Peyer's patch (tissue), 4 donors: ENCODE results near the gene COMMD1. TPM values are rescaled to one million over a fixed set of nuclear protein-coding genes. Genes with fewer than 3 reads are reported as not detected.

Experiments
- DNase-seq, 3 donors: peaks; one replicate each; pipeline ENCODE4 v3.0.0-alpha.2; 2017 to 2019
- H3K27ac ChIP-seq, 4 donors: fragments of 200-600 bp; sonication (generic); one replicate each; pipeline ENCODE4 v1.5.1; 2016 to 2019
- H3K27me3 ChIP-seq, 2 donors: fragments of 200-600 bp; sonication (generic); one replicate each; pipeline ENCODE4 v1.5.1; 2019
- H3K36me3 ChIP-seq, 3 donors: fragments of 200-600 bp; sonication (generic); one replicate each; pipeline ENCODE4 v1.5.1; 2016 to 2019
- H3K4me1 ChIP-seq, 4 donors: fragments of 200-600 bp; sonication (generic); one replicate each; pipeline ENCODE4 v1.5.1; 2016 to 2019
- H3K4me3 ChIP-seq, 4 donors: fragments of 200-600 bp; sonication (generic); 1 replicate in 3 of 4; 2 replicates in 1 of 4; pipeline ENCODE4 v1.5.1; 2016 to 2019; ENCODE audit warnings: mild to moderate bottlenecking in 1 of 4
- H3K9me3 ChIP-seq, 4 donors: fragments of 200-600 bp; sonication (generic); one replicate each; pipeline ENCODE4 v1.5.1; 2016 to 2019; ENCODE audit warnings: mild to moderate bottlenecking in 1 of 4
- CTCF ChIP-seq, 6 experiments: fragments of 450-650 bp in 4 of 6; fragments of 200-600 bp in 2 of 6; sonication (generic) in 1 of 6; IDR thresholded peaks; one replicate each; pipeline ENCODE4 v1.5.1; 2017 to 2019; ENCODE audit warnings: antibody characterized with exemption in 6 of 6, mild to moderate bottlenecking in 3 of 6, moderate library complexity in 1 of 6
- POLR2A ChIP-seq, 2 donors: fragments of 450-650 bp; IDR thresholded peaks; one replicate each; pipeline ENCODE4 v1.5.1; 2017; ENCODE audit warnings: antibody characterized with exemption in 2 of 2, mild to moderate bottlenecking in 2 of 2, moderate library complexity in 2 of 2
- total RNA-seq, 4 donors: library from RNA; depleted of rRNA; stranded (reverse); fragments of >200 nt; gene quantifications; one replicate each; pipeline ENCODE4 v1.1.0, GENCODE V29; 2016

Gene COMMD1
- total RNA-seq, 4 donors from 2014 or later: 32.9 to 52.8 (median 35.2) TPM

DNA sequence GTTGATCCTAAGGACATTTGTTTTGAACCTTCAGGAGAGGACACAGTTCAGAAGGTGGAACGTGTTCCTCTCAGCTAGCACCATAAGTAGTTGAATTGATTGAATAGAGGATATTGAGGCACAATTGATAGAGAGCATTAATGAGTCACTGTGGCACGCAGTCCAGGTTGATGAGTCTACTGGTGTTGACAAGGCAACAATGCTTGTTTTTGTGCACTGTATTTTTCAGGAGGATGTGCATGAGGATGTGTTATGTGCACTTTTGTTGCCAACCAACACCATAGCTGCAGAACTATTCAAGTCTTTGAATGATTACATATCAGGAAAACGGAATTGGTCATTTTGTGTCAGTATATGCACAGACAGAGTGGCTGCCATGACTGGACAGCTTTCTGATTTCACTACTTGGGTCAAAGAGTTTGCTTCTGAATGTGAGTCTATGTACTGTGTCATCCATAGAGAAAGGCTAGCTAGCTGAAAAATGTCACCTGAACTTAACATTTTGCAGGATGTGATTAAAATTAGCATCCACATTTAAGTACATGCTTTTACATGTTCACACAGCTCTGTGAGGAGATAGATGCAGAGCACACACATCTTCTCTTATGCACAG, 150.4 kb downstream of the COMMD1 start:
- no peak for TF ChIP-seq CTCF (IDR thresholded peaks at IDR 0.05)
- no peak for TF ChIP-seq POLR2A (IDR thresholded peaks at IDR 0.05)

GRCh38 chr2:62056341-62056740, 150.9 kb downstream of the COMMD1 start:
- H3K4me3 ChIP-seq: no peak overlapping the region
- no peaks in the 10 kb centered on the region for H3K27me3 ChIP-seq
- no peaks in the 10 kb centered on the region for H3K4me1 ChIP-seq
- H3K36me3 ChIP-seq: no peaks in the 10 kb centered on the region
- TF ChIP-seq POLR2A (IDR thresholded peaks at IDR 0.05) (no peak), CTCF (IDR thresholded peaks at IDR 0.05) (no peak)
- H3K9me3 ChIP-seq: no peaks in the 10 kb centered on the region
- DNase-seq: no peak
- H3K27ac ChIP-seq: no peak overlapping the region

More for the DNA sequence above, 150.4 kb downstream of the COMMD1 start:
- Histone ChIP-seq H3K4me3 (no peak overlapping the region), H3K36me3 (no peaks in the 10 kb centered on the region), H3K27me3 (no peaks in the 10 kb centered on the region), H3K27ac (no peak overlapping the region), H3K4me1 (no peaks in the 10 kb centered on the region), H3K9me3 (no peaks in the 10 kb centered on the region)
- no peak for DNase-seq

DNA sequence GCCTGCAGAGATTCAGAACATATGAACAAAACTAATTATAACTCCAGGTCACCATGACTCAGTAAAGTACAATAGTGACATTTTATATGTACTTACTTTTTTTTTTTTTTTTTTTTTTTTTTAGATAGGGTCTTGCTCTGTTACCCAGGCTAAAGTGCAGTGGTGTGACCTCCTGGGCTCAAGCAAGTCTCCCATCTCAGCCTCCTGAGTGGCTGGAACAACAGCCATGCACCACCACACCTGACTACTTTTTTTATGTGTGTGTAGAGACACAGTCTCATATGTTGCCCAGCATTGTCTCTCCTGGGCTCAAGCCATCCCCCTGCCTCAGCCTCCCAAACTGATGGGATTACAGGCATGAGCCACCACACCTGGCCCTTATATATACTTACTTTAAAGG, 159.8 kb downstream of the COMMD1 start:
- Histone ChIP-seq H3K27ac (no peak overlapping the region), H3K27me3 (no peaks in the 10 kb centered on the region), H3K36me3 (no peaks in the 10 kb centered on the region), H3K4me3 (no peak overlapping the region), H3K4me1 (no peaks in the 10 kb centered on the region), H3K9me3 (no peaks in the 10 kb centered on the region)
- no peak for TF ChIP-seq POLR2A (IDR thresholded peaks at IDR 0.05)
- TF ChIP-seq CTCF (IDR thresholded peaks at IDR 0.05): no peak
- DNase-seq: no peak

DNA sequence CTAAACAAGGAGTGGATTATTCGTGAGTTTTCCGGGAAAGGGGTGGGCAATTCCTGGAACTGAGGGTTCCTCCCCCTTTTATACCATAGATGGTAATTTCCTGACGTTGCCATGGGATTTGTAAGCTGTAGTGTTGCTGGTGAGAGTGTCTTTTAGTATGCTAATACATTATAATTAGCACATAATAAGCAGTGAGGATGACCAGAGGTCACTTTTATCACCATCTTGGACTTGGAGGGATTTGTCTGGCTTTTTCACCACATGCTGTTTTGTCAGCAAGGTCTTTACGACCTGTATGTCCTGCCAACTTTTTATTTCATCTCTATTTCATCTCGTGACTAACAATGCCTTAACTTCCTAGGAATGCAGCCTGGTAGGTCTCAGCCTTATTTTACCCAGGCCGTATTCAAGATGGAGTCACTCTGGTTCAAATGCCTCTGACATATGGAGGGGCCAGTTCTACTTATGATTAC, 165.7 kb downstream of the COMMD1 start:
- H3K36me3 ChIP-seq: peaks cover 0 to 7% (median 0%) of the 10 kb centered on the region in 3 donors
- TF ChIP-seq CTCF (IDR thresholded peaks at IDR 0.05): no peak
- no peak for TF ChIP-seq POLR2A (IDR thresholded peaks at IDR 0.05)
- no peak overlapping the region for H3K27ac ChIP-seq
- no peaks in the 10 kb centered on the region for H3K27me3 ChIP-seq
- H3K9me3 ChIP-seq: peaks cover 0 to 7% (median 0%) of the 10 kb centered on the region in 4 donors
- H3K4me1 ChIP-seq: no peaks in the 10 kb centered on the region
- H3K4me3 ChIP-seq: no peak overlapping the region
- DNase-seq: no peak

GRCh38 chr2:62071760-62072680, 166.5 kb downstream of the COMMD1 start:
- TF ChIP-seq CTCF (IDR thresholded peaks at IDR 0.05): no peak
- TF ChIP-seq POLR2A (IDR thresholded peaks at IDR 0.05): no peak
- H3K27ac ChIP-seq: no peak overlapping the region

More at GRCh38 chr2:62071760-62072680, 166.5 kb downstream of the COMMD1 start:
- no peak for DNase-seq
- no peak overlapping the region for H3K4me3 ChIP-seq
- H3K4me1 ChIP-seq: no peaks in the 10 kb centered on the region
- peaks cover 0 to 7% (median 0%) of the 10 kb centered on the region in 3 donors for H3K36me3 ChIP-seq
- no peaks in the 10 kb centered on the region for H3K27me3 ChIP-seq
- peaks cover 0 to 7% (median 0%) of the 10 kb centered on the region in 4 donors for H3K9me3 ChIP-seq
